GM19035 (cell line): ENCODE data around the gene PIEZO2.
"Not testable (repeated sequence)": the region's sequence is repeated elsewhere in the genome, so short reads cannot be mapped to it uniquely, and the experiment has no call there.

Source experiments
- ATAC-seq: cut with Tn5 transposase; IDR thresholded peaks from one replicate; pipeline ENCODE4 v1.9.1; 2021; ENCODE audit not compliant: unreplicated experiment

Gene PIEZO2

DNA sequence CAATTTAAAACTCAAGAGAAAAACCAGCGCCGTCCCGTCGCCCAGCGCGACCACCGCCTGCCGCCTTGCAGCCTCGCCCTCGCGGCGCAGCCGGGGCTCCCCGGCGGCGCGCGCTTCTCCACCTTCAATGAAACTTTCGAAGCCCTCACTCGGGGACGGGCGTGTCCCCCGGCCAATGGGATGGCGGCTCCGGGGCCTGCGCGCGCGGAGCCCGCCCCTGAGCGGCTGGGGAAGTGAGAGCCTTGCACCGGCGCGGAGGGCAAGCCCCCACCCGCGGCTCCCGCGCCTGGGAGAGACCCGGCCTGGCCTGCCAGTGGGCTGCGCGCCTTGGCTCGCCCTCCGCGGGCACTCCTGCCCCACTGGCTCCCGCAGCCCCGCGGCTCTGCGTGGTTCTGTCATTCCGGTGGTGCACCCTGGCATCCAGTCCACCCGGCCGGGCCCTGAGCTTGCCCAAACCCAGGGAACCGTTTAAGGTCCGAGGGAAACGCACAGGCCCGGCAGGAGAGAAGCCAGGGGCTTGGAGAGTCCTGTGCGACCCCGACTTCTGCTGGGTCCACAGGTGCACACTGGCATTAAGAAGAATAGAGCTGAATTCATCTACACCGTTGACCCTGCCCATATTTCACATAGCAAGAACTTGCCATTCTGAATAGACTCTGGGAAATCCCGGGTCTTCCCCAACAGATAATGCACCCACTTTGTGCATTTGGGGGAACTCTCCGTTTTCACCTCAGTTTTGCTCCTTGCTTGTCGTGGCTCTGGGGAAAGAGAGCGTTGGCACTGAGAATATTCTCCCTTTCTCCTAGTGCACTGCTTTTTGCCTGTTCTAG is at the start of gene PIEZO2:
TSS of gene PIEZO2 (minus strand) at position 129 of the 830 bp plus-strand sequence. CDS start 981 bp downstream, outside the sequence.
- ATAC-seq = peak; percentile 71

DNA sequence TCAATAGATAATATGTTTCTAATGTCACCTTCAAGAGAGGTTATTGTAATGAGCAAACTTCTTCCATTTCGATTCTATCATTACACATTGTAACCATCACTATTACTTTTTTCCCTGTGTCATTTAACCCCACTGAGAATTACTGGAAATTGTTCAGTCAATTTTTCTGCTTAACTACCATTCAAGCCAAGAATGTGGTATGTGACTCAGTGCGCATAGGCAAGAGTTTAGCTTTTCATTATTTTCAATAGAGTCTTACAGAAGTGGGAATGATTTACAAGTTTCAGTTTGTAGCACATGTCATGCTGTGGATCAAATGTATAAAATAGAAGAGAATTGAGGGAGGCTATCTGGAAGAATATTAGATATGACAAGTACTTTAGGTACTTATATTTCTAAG is 34.3 kb upstream of the PIEZO2 start:
- no peak for ATAC-seq

DNA sequence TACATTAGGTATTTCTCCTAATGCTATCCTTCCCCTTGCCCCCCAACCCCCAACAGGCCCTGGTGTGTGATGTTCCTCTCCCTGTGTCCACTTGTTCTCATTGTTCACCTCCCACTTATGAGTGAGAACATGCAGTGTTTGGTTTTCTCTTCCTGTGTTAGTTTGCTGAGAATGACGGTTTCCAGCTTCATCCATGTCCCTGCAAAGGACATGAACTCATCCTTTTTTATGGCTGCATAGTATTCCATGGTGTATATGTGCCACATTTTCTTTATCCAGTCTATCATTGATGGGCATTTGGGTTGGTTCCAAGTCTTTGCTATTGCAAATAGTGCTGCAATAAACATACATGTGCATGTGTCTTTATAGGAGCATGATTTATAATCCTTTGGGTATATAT is 32.3 kb upstream of the PIEZO2 start:
- ATAC-seq = not testable (repeated sequence)

DNA sequence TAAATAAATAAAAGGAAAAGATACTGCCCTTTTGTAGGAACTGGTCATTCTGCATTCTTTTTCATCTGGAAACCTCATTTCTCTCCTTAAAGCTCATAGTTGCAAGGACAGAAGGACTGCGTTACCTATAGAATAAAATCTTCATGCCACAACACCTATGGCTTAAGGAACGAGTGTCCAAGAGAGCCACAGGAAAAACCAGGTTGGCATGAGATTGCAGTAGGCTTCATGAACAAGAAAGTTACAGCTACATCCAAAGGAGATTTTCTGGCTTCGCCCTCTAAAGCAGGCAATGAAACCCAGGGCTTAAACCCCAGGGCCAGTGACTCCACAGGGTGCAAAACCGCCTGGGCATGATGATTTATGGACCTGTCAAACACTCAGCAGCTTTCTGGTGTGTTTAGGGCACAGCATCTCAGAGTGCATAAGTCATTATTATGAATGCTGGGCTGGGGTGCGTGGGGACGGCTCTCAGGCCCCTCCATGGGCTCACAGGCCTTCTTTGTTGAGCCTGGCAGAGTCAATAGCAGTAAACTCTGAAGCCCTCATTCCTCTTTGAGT is 30.7 kb upstream of the PIEZO2 start:
- no peak for ATAC-seq

DNA sequence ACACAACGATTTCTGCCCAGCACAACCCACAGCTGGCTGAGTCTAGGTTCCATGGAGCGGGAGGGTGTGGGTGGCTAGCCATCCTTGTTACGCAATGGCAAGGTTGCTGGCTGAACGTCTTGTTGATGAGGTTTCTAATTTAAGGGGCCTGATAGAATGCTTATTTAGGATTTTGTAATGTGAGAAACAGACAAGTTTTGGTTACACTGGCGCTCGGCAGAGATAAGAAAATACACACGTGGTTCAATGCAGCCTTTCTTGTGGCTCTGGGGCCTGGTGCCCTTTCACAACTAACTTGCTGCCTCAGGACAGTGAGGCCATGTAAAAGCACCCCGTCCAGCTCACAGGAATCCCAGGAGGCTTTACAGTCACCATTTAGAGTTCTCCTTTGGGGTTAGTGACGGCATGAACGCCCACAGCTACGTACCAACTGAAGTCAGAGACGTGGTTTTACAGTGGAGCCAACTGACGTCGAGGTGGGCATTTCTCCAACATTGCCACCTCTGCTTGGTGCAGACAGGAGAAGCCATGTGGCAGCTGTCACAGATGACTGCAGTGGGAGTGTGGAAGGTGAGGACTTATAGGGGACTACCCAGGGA is 29.7 kb upstream of the PIEZO2 start:
- no peak for ATAC-seq

DNA sequence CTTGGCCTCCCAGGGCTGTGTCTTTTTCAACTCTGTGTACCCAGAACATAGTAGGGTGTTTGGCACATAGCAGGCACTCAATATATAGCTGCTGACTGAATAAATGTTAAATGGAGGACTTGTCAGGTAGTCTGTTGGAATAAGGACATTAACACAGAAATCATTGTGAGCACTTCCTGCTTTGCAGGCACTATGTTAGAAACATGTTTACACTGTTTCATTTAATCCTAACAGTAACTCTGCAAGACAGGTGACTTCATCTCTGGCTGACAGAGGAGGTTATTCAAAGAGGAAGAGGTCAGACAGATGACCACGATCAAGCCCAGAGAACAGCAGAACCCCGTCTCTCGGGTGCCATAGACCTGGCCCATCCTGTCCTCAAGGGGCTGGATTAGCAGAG is 28.0 kb upstream of the PIEZO2 start:
- ATAC-seq = no peak

DNA sequence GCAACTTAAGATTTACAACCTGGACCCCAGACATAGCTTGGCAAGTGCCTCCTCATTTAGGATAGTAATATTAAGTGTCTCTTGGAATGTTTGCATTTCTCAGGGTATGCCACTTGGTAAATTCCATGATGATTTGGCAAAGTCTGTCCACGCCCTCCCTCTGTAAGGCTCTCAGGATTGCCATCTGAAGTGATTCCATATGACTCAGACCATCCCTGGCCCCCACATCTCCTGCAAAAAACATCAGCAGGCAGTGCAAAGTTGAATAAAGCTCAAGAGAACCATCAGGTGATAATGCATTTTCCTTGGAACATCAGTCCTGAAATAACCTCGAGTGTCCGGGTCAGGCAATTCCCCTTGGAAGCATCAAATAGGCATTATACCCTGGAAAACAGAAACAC is 27.1 kb upstream of the PIEZO2 start:
- no peak for ATAC-seq

DNA sequence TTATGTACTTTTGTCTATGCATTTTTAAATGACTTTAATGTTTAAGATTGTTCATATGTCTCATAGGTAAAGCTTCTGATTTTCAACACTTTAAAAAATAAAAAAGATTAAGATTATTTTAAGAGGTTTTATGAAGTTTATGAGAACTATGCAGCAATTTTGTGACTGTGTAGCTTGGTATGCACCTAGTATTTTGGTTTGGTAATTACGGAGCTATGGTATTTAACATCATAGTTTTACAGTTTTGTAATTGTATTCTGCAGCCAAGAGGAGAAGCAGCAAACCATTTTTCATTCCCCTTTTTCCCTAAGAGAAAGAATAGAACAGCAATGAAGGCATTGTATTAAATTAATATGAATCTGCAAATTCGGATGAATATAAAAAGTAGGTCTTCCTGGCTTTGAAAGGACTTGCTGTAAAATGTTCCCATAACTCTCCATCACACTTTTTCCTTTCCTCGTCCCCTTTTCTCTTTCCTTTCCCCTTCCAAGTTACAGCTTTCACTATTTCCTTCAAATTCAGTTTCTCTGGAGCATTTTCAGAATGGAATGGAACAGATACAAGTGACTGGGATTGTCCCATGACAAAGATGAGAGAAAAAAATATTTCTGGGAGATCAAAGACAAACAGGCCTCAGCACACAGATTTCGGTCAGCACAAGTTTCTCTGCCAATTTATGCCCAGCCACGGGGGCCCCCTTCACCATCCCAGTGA is 26.1 kb upstream of the PIEZO2 start:
- ATAC-seq = no peak

DNA sequence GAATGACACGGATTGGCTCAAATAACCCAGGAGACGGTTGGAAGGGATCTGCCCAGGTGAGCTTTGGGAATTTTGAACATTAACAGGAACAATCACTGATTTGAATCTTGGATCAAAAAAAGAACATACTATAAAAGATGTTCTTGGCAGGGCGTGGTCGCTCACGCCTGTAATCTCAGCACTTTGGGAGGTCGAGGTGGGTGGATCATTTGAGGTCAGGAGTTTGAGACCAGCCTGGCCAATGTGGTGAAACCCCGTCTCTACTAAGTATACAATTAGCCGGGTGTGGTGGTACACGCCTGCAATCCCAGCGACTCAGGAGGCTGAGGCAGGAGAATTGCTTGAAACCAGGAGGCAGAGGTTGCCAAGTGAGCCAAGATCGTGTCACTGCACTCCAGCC is 24.8 kb upstream of the PIEZO2 start:
- ATAC-seq = not testable (repeated sequence)

DNA sequence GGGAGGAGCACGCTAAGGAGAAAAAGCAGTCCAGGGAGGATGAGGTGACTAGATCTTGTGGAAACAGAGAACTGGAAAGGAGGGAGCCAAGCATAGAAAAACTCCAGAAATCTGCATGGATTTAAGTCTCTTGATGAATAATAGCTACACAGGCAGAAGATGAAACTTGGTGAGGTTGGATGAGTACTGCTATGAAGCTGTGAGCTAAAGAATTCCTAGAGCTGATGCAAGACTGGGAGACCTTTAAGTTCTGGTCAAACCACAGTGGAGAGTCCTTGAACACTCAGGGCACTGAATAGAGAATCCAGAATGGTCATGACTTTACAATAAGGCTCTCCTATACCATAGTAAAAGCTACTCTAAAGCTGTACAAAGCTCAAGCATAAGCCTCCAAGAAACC is 18.4 kb upstream of the PIEZO2 start:
- ATAC-seq = no peak

DNA sequence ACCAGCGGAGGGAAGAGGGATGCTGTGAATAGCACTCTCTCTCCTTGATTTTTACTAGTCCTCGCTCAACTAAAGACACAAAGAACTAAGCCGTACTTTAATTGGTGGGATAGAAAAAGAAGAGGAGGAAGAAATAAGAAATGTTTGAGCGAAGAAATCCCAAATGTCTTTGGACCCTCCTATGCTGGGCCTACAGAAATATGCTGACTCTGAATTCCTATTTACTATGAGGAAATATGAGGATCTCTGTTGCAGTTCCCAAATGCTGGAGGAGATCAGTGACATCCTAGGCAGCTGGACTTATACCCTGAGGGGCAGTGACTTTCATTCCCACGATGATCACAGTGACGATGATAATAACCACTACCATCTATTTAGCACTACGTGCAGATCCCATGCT is 16.6 kb upstream of the PIEZO2 start:
- ATAC-seq = no peak

DNA sequence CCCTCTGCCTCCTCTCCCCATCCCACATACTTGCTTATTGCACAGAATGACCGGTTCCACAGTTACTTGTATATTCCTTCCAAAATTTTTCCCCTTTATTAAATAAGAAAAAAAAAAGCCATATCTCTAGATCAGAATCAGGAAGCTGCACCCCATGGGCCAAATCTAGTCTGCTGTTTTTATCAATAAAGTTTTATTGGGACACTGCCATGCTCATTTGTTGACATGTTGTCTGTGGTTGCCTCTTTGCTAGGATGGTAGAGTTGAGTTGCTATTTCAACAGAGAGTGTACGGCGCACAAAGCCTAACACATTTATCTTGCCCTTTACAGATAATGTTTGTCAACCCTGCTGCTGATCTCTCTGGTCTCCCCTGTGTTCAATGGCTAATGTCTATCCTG is 15.8 kb upstream of the PIEZO2 start:
- no peak for ATAC-seq

DNA sequence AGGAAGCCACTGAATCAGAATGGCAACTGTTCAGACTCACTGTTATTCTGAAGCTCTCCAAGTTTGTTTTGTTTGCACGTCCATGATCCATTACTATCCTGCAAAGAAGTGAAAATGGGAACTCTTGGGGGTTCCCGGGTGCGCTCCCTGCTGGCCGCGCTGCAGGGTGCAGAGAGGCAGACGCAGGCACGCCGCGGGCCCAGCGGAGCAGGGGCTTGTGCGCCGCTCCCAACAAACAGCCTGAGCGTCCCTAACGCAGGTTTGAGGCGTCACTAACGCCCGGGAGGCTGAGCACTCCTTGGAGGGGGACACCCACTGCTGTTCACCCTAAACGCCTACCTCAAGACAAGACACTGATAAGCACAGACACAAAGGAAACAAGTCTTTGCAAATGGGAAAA is 14.3 kb upstream of the PIEZO2 start:
- no peak for ATAC-seq

DNA sequence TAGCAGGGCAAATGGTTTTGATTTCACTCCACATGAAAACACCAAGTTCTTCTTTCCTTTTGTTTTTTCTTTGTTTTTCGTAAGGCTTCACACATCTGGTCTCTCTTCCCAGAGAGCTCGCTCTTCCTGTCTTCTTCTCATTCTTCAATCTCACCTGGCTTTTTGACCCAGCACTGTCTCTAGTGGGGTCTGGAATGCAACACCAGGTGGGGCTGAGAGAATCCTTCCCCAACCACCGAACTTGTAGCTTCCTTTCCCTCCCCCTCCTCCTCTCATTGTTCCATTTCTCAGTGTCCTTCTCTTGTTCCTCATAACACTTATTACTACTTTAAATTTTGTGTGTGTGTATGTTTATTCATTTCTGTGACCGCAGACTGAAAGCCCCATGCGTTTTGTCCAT is 13.5 kb upstream of the PIEZO2 start:
- ATAC-seq = no peak

DNA sequence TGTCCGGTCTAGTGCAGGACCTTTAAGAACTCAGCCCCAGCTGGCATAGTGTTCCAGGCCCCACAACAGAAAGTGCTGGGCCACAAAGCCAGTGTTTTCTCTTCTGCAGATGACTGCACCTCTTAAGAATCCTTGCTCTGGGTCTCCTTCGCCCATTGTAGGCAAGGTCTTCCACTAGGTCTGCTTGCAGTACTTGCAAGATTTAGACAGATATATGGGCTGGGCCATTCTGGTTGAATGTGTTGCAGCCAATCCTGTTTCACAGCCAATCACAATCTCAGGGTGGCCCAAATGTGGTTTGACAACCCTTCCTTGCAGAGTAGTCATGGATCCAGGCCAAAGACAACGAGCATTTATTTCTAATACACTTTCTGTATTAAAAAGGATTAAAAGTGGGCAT is 13.1 kb upstream of the PIEZO2 start:
- ATAC-seq = no peak

DNA sequence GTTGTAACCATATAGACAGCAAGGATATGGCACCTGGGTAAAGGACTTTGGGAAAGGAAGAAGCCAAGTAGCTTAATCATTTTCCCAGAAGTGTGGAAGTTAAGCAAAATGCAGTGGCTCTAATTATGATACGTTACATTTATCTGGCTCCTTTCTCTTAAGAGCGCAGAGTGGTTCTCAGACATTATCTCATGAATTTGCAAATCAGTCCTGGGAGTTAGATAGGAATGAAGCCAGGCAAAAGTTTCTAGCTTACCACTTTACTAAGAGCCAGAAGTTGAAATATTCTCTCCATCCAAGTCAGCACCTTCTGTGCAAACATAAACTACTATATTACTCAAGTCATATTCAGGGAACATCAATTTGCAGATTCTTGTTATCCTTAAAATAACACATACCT is 10.9 kb upstream of the PIEZO2 start:
- no peak for ATAC-seq

DNA sequence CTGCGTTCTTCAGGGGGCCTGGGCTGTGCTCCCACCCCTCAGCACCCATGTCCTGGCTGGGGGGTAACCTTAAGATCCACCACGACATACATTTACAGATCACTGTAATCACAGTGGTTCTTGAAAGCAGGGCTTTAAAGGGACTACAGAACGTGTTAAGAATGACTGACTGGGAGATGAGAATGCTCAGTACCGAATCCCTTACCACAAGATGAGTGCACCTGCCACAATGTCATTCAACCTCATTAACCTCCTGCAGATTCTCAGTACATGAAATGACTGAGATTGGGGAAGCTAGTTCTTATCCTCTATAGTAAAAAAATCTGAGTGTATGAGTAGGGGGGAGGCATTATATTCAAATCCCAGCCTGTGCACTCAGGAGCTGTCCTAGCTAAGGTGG is 10.5 kb upstream of the PIEZO2 start:
- no peak for ATAC-seq

DNA sequence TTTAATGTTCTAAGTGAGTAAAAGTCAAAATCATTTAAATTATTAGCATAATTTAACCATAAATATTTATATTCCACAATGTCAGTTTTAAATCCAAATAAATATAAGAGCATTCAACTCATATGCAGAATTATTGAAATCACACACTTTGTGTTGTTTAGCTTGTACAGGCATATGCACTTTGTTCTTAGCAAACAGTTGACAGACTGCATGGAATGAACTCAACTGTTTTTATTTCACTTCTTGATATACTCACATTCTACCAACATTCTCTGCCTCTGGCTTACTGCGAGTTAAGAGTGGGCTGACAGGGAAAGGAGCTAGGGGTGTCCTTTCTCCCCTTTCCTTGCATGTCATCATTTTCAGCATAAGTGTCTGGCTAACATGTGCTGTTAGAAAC is 7.6 kb upstream of the PIEZO2 start:
- ATAC-seq = no peak

DNA sequence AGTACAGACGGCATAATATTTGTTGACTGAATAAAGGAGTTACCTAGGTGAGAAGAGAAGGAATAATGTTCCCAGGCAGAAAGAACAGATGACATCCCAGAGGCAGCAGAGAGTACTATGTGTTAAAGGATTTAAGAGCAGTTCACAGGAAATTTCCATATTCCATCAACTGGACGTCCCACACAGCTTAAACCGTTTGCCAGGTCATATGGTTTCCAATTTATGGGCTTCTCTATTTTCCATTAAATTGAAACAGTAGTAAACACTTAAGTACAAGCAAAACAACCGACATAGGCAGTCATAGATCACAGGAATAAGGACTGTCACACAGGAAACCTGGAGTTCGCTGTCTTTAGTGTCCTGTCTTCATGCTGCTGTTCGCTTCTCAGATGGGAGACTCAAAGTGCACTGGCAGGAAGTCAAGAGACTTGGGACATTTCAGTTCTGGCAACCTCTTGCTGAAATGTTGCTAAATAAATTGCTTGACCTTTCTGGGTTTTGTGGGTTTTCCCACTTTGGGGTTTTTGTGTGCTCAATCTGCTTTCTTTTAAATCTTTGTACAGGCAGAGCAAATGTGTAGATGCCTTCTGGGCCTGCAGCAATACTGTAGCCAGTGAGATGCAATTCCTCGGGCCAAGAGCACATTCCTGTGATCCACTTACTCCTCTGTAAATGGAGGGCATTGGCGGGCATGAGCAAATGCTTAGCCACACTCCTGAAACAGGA is 5.8 kb upstream of the PIEZO2 start:
- no peak for ATAC-seq

DNA sequence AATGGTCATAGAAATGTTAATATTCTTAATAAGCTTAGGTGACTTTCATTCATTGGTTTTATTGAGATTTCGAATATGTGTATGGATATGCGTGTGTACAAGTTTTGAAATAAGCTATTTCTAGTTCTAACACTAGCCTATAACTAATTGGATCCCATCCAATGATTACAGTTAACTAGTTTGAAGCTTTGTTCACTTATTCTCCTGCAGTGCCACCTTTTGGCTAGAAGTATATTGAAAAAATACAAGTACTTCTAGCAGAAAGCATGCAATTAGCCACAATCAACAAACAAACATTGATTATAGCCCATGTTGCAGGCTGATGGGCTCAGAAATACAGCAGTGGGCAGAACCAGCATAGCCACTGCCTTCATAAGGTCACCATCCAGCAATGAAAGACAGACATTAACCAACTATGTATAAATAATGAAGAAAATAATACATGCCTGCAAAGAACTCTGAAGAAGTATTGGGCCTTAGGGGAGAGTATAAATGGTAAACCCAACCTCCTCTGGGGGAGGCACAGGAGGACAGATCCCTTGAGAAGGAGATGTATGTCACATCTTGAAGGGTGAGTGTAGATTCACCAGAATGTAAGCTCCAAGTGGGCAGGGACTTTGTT is 5.1 kb upstream of the PIEZO2 start:
- ATAC-seq = no peak

DNA sequence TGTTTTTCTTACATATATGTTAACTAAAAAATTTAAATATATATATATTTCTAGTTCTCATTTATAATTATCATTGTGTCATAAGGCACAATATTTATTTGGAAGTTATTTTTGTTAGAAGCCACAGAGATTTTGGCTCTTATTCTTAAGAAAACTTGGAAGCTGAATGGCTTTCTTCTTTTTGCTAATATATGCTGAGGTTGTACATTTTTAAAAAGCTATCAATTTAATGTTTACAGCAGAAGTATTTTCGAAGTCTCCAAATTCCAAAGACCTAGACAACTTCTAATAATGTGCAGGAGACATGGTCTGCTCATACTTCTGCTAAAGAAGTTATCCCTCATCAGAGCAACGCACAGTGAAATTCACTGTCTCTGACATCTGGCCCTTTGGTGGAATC is 3.7 kb upstream of the PIEZO2 start:
- ATAC-seq = no peak
